Measurements from ENCODE around the gene POLR3E. TPM values are rescaled to one million over a fixed set of nuclear protein-coding genes. Genes with fewer than 3 reads are reported as not detected.

Gene POLR3E
- total RNA-seq, 2 experiments from 2014 or later, result 74.5 to 107 TPM

GRCh38 chr16:22353933-22354541 is 56.8 kb downstream of the POLR3E start:
- peaks cover 91% of the 10 kb centered on the region for H3K36me3 ChIP-seq (ENCODE audit: insufficient read depth, low read length)
- H3K9me2 ChIP-seq (ENCODE audit: insufficient read depth, low read length), result no peaks in the 10 kb centered on the region
- no peak overlapping the region for H3K4me2 ChIP-seq (ENCODE audit: low read length)
- H2AFZ ChIP-seq (ENCODE audit: low read length), result no peak overlapping the region
- H3K79me2 ChIP-seq (ENCODE audit: insufficient read depth, low read depth, low read length), result peaks cover 36% of the 10 kb centered on the region; the same call in 1 of the 2 replicates
- ChIA-PET POLR2A (interaction anchor here (0.9 to 1.6 kb wide), 3 partner anchors 11 to 54 kb away, joined by 3 to 4 read pairs (median 3); no protein-coding TSS in a partner anchor), CTCF (ENCODE audit: unreplicated experiment) (no interaction called here)
- H3K4me3 ChIP-seq (ENCODE audit: low read depth, low read length, poor library complexity, severe bottlenecking), result no peak overlapping the region
- no peak for DNase-seq (ENCODE audit: low spot score)
- no peaks in the 10 kb centered on the region for H3K9me3 ChIP-seq (ENCODE audit: low read length)
- no peak for TF ChIP-seq CTCF (conservative IDR thresholded peaks at IDR 0.05; ENCODE audit: low read length)
- TF ChIP-seq EZH2phosphoT487 (IDR thresholded peaks at IDR 0.05; ENCODE audit: borderline replicate concordance, low read depth, low read length), result no peak
- intact Hi-C loops (cut with micrococcal nuclease; ENCODE audit: unreplicated experiment), result no loop called here
- H3K4me1 ChIP-seq (ENCODE audit: insufficient read depth, low read length, poor library complexity, severe bottlenecking), result peaks cover 19% of the 10 kb centered on the region
- no peak overlapping the region for H3K27ac ChIP-seq (ENCODE audit: low read depth, low read length, poor library complexity, severe bottlenecking)
- BruUV-seq (replicated peaks), result no TSS peak
- no peaks in the 10 kb centered on the region for H4K20me1 ChIP-seq (ENCODE audit: insufficient read depth, low read length)

- peaks cover 90% of the 10 kb centered on the region for H3K36me3 ChIP-seq (ENCODE audit: insufficient read depth, low read length)
- H3K79me2 ChIP-seq (ENCODE audit: insufficient read depth, low read depth, low read length), result peaks cover 45% of the 10 kb centered on the region; the same call in 1 of the 2 replicates
- no peaks in the 10 kb centered on the region for H3K9me2 ChIP-seq (ENCODE audit: insufficient read depth, low read length)
- DNase-seq (ENCODE audit: low spot score), result no peak
- no peak overlapping the region for H3K4me2 ChIP-seq (ENCODE audit: low read length)
- no peak overlapping the region for H3K27ac ChIP-seq (ENCODE audit: low read depth, low read length, poor library complexity, severe bottlenecking)
- POLR2A ChIA-PET, result interaction anchor here (0.6 to 0.8 kb wide), 2 partner anchors 10 to 125 kb away, joined by 3 to 6 read pairs; no protein-coding TSS in a partner anchor
- H2AFZ ChIP-seq (ENCODE audit: low read length), result no peak overlapping the region
- H3K9me3 ChIP-seq (ENCODE audit: low read length), result no peaks in the 10 kb centered on the region
- H3K4me1 ChIP-seq (ENCODE audit: insufficient read depth, low read length, poor library complexity, severe bottlenecking), result peaks cover 19% of the 10 kb centered on the region
- CTCF ChIA-PET (ENCODE audit: unreplicated experiment), result no interaction called here
- TF ChIP-seq EZH2phosphoT487 (IDR thresholded peaks at IDR 0.05; ENCODE audit: borderline replicate concordance, low read depth, low read length) (no peak), CTCF (conservative IDR thresholded peaks at IDR 0.05; ENCODE audit: low read length) (no peak)
- no peaks in the 10 kb centered on the region for H4K20me1 ChIP-seq (ENCODE audit: insufficient read depth, low read length)
- no peak overlapping the region for H3K4me3 ChIP-seq (ENCODE audit: low read depth, low read length, poor library complexity, severe bottlenecking)
- BruUV-seq (replicated peaks), result no TSS peak
- intact Hi-C loops (cut with micrococcal nuclease; ENCODE audit: unreplicated experiment), result no loop called here
Observed at GRCh38 chr16:22355487-22355908, 58.3 kb downstream of the POLR3E start.

Data from OCI-LY7 (cell line).